ENCODE results near the gene FLT3LG. TPM values are rescaled to one million over a fixed set of nuclear protein-coding genes. Genes with fewer than 3 reads are reported as not detected.

Gene FLT3LG
- total and polyA plus RNA-seq, 9 of the 15 experiments (the other 6 are each of a cell fraction or from before 2014, with no cell fraction given): 0.31 to 6.4 (median 1.1) TPM

DNA sequence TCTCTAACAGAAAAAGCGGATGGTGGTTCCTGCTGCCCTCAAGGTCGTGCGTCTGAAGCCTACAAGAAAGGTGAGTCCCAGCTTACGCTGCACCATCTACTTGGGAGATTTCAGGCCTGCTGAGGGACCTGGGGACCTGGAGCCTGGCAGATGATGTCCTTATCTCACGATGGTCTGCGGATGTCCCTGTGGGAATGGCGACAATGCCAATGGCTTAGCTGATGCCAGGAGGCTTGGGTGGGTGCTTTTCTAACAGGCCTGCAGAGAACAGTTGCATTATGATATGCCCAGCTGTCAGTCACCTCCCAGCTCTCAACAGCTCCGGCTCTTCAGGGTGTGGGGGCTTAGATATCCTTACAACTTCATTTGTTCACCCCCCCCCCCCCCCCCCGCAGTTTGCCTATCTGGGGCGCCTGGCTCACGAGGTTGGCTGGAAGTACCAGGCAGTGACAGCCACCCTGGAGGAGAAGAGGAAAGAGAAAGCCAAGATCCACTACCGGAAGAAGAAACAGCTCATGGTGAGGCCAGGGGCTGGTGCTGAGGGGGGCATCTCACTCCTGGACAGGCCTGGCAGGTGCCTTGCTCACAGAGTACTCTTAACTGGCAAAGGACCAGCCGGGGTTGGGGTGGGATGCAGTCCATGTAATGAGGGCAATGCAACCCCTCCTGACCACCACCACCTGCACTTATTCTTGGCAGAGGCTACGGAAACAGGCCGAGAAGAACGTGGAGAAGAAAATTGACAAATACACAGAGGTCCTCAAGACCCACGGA is 17.2 kb downstream of the FLT3LG start (continued):
- TF ChIP-seq, protein P1, sequence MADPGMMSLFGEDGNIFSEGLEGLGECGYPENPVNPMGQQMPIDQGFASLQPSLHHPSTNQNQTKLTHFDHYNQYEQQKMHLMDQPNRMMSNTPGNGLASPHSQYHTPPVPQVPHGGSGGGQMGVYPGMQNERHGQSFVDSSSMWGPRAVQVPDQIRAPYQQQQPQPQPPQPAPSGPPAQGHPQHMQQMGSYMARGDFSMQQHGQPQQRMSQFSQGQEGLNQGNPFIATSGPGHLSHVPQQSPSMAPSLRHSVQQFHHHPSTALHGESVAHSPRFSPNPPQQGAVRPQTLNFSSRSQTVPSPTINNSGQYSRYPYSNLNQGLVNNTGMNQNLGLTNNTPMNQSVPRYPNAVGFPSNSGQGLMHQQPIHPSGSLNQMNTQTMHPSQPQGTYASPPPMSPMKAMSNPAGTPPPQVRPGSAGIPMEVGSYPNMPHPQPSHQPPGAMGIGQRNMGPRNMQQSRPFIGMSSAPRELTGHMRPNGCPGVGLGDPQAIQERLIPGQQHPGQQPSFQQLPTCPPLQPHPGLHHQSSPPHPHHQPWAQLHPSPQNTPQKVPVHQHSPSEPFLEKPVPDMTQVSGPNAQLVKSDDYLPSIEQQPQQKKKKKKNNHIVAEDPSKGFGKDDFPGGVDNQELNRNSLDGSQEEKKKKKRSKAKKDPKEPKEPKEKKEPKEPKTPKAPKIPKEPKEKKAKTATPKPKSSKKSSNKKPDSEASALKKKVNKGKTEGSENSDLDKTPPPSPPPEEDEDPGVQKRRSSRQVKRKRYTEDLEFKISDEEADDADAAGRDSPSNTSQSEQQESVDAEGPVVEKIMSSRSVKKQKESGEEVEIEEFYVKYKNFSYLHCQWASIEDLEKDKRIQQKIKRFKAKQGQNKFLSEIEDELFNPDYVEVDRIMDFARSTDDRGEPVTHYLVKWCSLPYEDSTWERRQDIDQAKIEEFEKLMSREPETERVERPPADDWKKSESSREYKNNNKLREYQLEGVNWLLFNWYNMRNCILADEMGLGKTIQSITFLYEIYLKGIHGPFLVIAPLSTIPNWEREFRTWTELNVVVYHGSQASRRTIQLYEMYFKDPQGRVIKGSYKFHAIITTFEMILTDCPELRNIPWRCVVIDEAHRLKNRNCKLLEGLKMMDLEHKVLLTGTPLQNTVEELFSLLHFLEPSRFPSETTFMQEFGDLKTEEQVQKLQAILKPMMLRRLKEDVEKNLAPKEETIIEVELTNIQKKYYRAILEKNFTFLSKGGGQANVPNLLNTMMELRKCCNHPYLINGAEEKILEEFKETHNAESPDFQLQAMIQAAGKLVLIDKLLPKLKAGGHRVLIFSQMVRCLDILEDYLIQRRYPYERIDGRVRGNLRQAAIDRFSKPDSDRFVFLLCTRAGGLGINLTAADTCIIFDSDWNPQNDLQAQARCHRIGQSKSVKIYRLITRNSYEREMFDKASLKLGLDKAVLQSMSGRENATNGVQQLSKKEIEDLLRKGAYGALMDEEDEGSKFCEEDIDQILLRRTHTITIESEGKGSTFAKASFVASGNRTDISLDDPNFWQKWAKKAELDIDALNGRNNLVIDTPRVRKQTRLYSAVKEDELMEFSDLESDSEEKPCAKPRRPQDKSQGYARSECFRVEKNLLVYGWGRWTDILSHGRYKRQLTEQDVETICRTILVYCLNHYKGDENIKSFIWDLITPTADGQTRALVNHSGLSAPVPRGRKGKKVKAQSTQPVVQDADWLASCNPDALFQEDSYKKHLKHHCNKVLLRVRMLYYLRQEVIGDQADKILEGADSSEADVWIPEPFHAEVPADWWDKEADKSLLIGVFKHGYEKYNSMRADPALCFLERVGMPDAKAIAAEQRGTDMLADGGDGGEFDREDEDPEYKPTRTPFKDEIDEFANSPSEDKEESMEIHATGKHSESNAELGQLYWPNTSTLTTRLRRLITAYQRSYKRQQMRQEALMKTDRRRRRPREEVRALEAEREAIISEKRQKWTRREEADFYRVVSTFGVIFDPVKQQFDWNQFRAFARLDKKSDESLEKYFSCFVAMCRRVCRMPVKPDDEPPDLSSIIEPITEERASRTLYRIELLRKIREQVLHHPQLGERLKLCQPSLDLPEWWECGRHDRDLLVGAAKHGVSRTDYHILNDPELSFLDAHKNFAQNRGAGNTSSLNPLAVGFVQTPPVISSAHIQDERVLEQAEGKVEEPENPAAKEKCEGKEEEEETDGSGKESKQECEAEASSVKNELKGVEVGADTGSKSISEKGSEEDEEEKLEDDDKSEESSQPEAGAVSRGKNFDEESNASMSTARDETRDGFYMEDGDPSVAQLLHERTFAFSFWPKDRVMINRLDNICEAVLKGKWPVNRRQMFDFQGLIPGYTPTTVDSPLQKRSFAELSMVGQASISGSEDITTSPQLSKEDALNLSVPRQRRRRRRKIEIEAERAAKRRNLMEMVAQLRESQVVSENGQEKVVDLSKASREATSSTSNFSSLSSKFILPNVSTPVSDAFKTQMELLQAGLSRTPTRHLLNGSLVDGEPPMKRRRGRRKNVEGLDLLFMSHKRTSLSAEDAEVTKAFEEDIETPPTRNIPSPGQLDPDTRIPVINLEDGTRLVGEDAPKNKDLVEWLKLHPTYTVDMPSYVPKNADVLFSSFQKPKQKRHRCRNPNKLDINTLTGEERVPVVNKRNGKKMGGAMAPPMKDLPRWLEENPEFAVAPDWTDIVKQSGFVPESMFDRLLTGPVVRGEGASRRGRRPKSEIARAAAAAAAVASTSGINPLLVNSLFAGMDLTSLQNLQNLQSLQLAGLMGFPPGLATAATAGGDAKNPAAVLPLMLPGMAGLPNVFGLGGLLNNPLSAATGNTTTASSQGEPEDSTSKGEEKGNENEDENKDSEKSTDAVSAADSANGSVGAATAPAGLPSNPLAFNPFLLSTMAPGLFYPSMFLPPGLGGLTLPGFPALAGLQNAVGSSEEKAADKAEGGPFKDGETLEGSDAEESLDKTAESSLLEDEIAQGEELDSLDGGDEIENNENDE (IDR thresholded peaks at IDR 0.05; ENCODE audit: low read depth, low read length): no peak
- TF ChIP-seq POLR2AphosphoS2 (IDR thresholded peaks at IDR 0.05; ENCODE audit: low read length): 0 out of 2 replicates have a peak, but pooled peaks have one; percentile 22
